Measurements from ENCODE around the gene MSRB1. TPM values are rescaled to one million over a fixed set of nuclear protein-coding genes. Genes with fewer than 3 reads are reported as not detected.
A peak's percentile ranks its signal among the peaks of the same experiment; 100 is the strongest.

Gene MSRB1
- total RNA-seq, 3 donors from 2014 or later (not counting 1 experiment from before 2014, with no cell fraction given), result 10.8 to 19.9 (median 14.8) TPM

- no peak for ATAC-seq
- Mint-ChIP-seq H3K36me3 (no peaks in the 10 kb centered on the region), H3K27me3 (ENCODE audit: low read depth in 2 of 2) (no peaks in the 10 kb centered on the region), H3K4me3 (peak overlapping the region; percentile 98), H3K27ac (peak overlapping the region; percentile 97 to 98), H3K9me3 (no peaks in the 10 kb centered on the region), H3K4me1 (peaks cover 18 to 23% of the 10 kb centered on the region in 2 donors)
- H3K27me3 ChIP-seq (ENCODE audit: control insufficient read depth, insufficient read depth, low read length), result no peaks in the 10 kb centered on the region
- peak overlapping the region; percentile 62 for H3K4me3 ChIP-seq (ENCODE audit: low read length)
- TF ChIP-seq, protein P1, sequence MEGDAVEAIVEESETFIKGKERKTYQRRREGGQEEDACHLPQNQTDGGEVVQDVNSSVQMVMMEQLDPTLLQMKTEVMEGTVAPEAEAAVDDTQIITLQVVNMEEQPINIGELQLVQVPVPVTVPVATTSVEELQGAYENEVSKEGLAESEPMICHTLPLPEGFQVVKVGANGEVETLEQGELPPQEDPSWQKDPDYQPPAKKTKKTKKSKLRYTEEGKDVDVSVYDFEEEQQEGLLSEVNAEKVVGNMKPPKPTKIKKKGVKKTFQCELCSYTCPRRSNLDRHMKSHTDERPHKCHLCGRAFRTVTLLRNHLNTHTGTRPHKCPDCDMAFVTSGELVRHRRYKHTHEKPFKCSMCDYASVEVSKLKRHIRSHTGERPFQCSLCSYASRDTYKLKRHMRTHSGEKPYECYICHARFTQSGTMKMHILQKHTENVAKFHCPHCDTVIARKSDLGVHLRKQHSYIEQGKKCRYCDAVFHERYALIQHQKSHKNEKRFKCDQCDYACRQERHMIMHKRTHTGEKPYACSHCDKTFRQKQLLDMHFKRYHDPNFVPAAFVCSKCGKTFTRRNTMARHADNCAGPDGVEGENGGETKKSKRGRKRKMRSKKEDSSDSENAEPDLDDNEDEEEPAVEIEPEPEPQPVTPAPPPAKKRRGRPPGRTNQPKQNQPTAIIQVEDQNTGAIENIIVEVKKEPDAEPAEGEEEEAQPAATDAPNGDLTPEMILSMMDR (IDR thresholded peaks at IDR 0.05), result no peak
- H3K9me3 ChIP-seq (ENCODE audit: control insufficient read depth, insufficient read depth, low read length), result no peaks in the 10 kb centered on the region
- no peak for DNase-seq
- intact Hi-C loops (cut with micrococcal nuclease), result loop anchor here (1.0 kb wide), 1 partner anchor 8 kb away; the partner anchor contains the start of gene RPS2
- H3K36me3 ChIP-seq (ENCODE audit: control insufficient read depth, insufficient read depth, low read length), result peaks cover 30% of the 10 kb centered on the region
- peaks cover 27% of the 10 kb centered on the region for H3K4me1 ChIP-seq (ENCODE audit: control insufficient read depth, insufficient read depth, low read length)
- 5% methylated on average over 22 of the region's 22 CpGs for WGBS (ENCODE audit: insufficient coverage)
- H3K27ac ChIP-seq (ENCODE audit: low read length), result peak overlapping the region; percentile 97
Measured at GRCh38 chr16:1972490-1972877, 29.5 kb upstream of the MSRB1 start.

DNA sequence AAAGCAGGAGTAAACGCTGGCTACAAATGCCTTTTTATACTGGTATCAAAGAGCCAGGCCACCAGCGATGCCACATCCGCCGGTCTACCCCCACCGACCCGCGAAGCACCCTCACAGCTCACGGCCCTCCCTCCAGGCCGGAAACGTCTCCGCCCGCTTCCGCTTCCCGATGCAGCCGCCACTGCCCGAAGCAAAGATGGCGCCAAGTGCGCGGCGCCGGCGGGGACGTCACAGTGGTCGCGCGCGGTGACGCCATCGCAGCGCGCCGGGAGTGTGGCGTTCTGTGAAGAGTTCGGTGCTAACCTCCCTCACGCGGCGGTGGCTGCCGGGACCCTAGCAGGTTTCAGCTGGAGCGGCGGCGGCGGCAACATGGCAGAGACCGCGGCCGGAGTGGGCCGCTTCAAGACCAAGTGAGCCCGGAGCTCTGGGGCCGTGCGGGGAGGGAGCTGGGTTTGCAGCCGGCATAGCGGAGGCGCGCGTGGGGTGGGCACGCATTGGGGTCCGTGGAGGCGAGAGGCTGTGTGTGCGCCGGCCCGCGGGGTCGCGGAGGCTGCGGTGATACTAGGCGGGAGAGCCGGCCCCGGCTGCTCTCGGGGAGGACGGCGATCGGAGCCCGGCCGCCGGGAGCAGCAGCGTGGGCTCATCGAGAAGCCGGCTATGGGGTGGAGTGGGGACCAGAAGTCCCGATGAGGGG, 28.9 kb upstream of the MSRB1 start, which contains the start of gene TBL3:
TSS of gene TBL3 (plus strand) at position 258 of the 694 bp plus-strand sequence. CDS start at position 370, 112 bp downstream.
- Histone ChIP-seq H3K4me1 (ENCODE audit: control insufficient read depth, insufficient read depth, low read length) (peaks cover 27% of the 10 kb centered on the region), H3K27ac (ENCODE audit: low read length) (peak within 1 kb of the TSS; percentile 97), H3K36me3 (ENCODE audit: control insufficient read depth, insufficient read depth, low read length) (peaks cover 27% of the 10 kb centered on the region), H3K9me3 (ENCODE audit: control insufficient read depth, insufficient read depth, low read length) (no peaks in the 10 kb centered on the region), H3K4me3 (ENCODE audit: low read length) (peak within 1 kb of the TSS; percentile 62), H3K27me3 (ENCODE audit: control insufficient read depth, insufficient read depth, low read length) (no peaks in the 10 kb centered on the region)
- peak; percentile 96 to 98 (median 97) for ATAC-seq
- Mint-ChIP-seq H3K27ac (peak within 1 kb of the TSS; percentile 97 to 98), H3K4me3 (peak within 1 kb of the TSS; percentile 98), H3K27me3 (ENCODE audit: low read depth in 2 of 2) (no peaks in the 10 kb centered on the region), H3K36me3 (no peaks in the 10 kb centered on the region), H3K9me3 (no peaks in the 10 kb centered on the region), H3K4me1 (peaks cover 18 to 23% of the 10 kb centered on the region in 2 donors)
- DNase-seq, result peak; percentile 98 to 99
- TF ChIP-seq, protein P1 (IDR thresholded peaks at IDR 0.05), result no peak
- intact Hi-C loops (cut with micrococcal nuclease), result loop anchor here (1.0 kb wide), 1 partner anchor 8 kb away; the partner anchor contains the start of gene RPS2
- under 1% methylated on average over 78 of the region's 78 CpGs for WGBS (ENCODE audit: insufficient coverage)

DNA sequence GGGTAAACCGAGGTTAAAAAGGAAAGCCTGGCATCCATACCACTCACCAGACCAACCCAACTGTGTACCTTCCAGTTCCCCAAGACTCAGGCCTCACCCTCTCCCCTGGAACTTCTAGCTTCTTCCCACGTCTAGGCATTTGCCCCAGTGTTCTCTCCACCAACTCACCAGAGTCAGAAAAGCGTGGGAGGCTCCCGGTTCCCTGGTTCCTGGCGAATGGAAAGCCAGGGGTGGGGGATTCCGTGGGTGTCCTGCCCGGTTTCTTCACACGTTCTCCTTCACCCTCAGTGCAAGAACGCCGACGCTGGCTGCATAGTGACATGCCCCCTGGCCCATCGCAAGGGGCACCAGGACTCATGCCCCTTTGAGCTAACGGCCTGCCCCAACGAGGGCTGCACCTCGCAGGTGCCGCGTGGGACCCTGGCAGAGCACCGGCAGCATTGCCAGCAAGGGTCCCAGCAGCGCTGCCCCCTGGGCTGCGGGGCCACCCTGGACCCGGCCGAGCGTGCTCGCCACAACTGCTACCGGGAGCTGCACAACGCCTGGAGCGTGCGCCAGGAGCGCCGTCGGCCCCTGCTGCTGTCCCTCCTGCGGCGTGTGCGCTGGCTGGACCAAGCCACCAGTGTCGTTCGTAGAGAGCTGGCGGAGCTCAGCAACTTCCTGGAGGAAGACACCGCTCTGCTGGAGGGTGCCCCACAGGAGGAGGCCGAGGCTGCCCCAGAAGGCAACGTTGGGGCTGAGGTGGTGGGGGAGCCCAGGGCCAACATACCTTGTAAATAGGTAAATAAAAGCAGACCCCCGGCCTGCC, 25.4 kb upstream of the MSRB1 start:
- no peaks in the 10 kb centered on the region for H3K9me3 Mint-ChIP-seq
- intact Hi-C loops (cut with micrococcal nuclease), result no loop called here
- H3K27ac Mint-ChIP-seq, result no peak overlapping the region
- no peak overlapping the region for H3K4me3 Mint-ChIP-seq
- TF ChIP-seq, protein P1 (IDR thresholded peaks at IDR 0.05), result no peak
- H3K27ac ChIP-seq (ENCODE audit: low read length), result no peak overlapping the region
- no peak overlapping the region for H3K4me3 ChIP-seq (ENCODE audit: low read length)
- WGBS (ENCODE audit: insufficient coverage), result 94% methylated on average over 41 of the region's 41 CpGs
- ATAC-seq, result no peak
- no peaks in the 10 kb centered on the region for H3K27me3 ChIP-seq (ENCODE audit: control insufficient read depth, insufficient read depth, low read length)
- H3K9me3 ChIP-seq (ENCODE audit: control insufficient read depth, insufficient read depth, low read length), result no peaks in the 10 kb centered on the region
- no peaks in the 10 kb centered on the region for H3K27me3 Mint-ChIP-seq (ENCODE audit: low read depth in 2 of 2)
- DNase-seq, result no peak
- H3K4me1 Mint-ChIP-seq, result peaks cover 39 to 45% of the 10 kb centered on the region in 2 donors
- peaks cover 42% of the 10 kb centered on the region for H3K4me1 ChIP-seq (ENCODE audit: control insufficient read depth, insufficient read depth, low read length)
- no peaks in the 10 kb centered on the region for H3K36me3 Mint-ChIP-seq
- peaks cover 2% of the 10 kb centered on the region for H3K36me3 ChIP-seq (ENCODE audit: control insufficient read depth, insufficient read depth, low read length)

Data from natural killer cell (primary cell).